Skeletal muscle satellite cell (primary cell): ENCODE data around the gene PRKAG2. TPM values are rescaled to one million over a fixed set of nuclear protein-coding genes. Genes with fewer than 3 reads are reported as not detected.

ENCODE experiments used
- H3K27me3 ChIP-seq: 2 replicates; pipeline ENCODE4 v1.7.0; 2013; ENCODE audit warnings: low read length; ENCODE audit not compliant: control insufficient read depth, insufficient read depth
- H3K36me3 ChIP-seq: 2 replicates; pipeline ENCODE4 v1.7.0; 2013; ENCODE audit warnings: mild to moderate bottlenecking, control low read depth, low read length; ENCODE audit not compliant: insufficient read depth
- H3K4me1 ChIP-seq: 2 replicates; pipeline ENCODE4 v1.7.0; 2013; ENCODE audit warnings: low read length; ENCODE audit not compliant: control insufficient read depth, insufficient read depth
- H3K4me2 ChIP-seq: 2 replicates; pipeline ENCODE4 v1.7.0; 2013; ENCODE audit warnings: mild to moderate bottlenecking, low read length
- H3K4me3 ChIP-seq: 2 replicates; pipeline ENCODE4 v1.7.0; 2013; ENCODE audit warnings: low read length
- H3K9ac ChIP-seq: 2 replicates; pipeline ENCODE4 v1.7.0; 2013; ENCODE audit warnings: mild to moderate bottlenecking, low read depth, low read length, moderate library complexity
- H3K9me3 ChIP-seq: replicated peaks from 2 replicates; pipeline ENCODE4 v1.7.0; 2013; ENCODE audit warnings: mild to moderate bottlenecking, control low read depth, low read length
- small RNA-seq: library from RNA; depleted of rRNA; stranded (forward); fragments of <200 nt; gene quantifications from one replicate; pipeline ENCODE3, GENCODE V24; 2012

PRKAG2 gene

GRCh38 chr7:151509670-151510333 lies 367.1 kb downstream of the PRKAG2 start:
- H3K4me1 ChIP-seq: peaks cover 12% of the 10 kb centered on the region
- H3K9me3 ChIP-seq: no peaks in the 10 kb centered on the region
- no peak overlapping the region for H3K4me2 ChIP-seq
- H3K36me3 ChIP-seq: no peaks in the 10 kb centered on the region
- H3K27me3 ChIP-seq: no peaks in the 10 kb centered on the region
- no peak overlapping the region for H3K4me3 ChIP-seq
- H3K9ac ChIP-seq: no peak overlapping the region

GRCh38 chr7:151508991-151509390 lies 367.9 kb downstream of the PRKAG2 start:
- H3K9me3 ChIP-seq: no peaks in the 10 kb centered on the region
- no peak overlapping the region for H3K4me3 ChIP-seq
- H3K9ac ChIP-seq: no peak overlapping the region
- peaks cover 19% of the 10 kb centered on the region for H3K4me1 ChIP-seq
- H3K36me3 ChIP-seq: no peaks in the 10 kb centered on the region
- no peaks in the 10 kb centered on the region for H3K27me3 ChIP-seq
- H3K4me2 ChIP-seq: no peak overlapping the region

- H3K9ac ChIP-seq: no peak overlapping the region
- no peak overlapping the region for H3K4me3 ChIP-seq
- H3K36me3 ChIP-seq: no peaks in the 10 kb centered on the region
- H3K9me3 ChIP-seq: no peaks in the 10 kb centered on the region
- no peaks in the 10 kb centered on the region for H3K27me3 ChIP-seq
- no peak overlapping the region for H3K4me2 ChIP-seq
- H3K4me1 ChIP-seq: peaks cover 28% of the 10 kb centered on the region
Measured at GRCh38 chr7:151507806-151508205, 369.1 kb downstream of the PRKAG2 start.

GRCh38 chr7:151506901-151507382 lies 370.0 kb downstream of the PRKAG2 start:
- no peak overlapping the region for H3K4me2 ChIP-seq
- H3K9me3 ChIP-seq: no peaks in the 10 kb centered on the region
- H3K4me3 ChIP-seq: no peak overlapping the region
- no peaks in the 10 kb centered on the region for H3K36me3 ChIP-seq
- H3K9ac ChIP-seq: no peak overlapping the region
- peaks cover 28% of the 10 kb centered on the region for H3K4me1 ChIP-seq
- H3K27me3 ChIP-seq: no peaks in the 10 kb centered on the region

Small RNA genes lying within 50 kb of the gene (small RNA-seq; reads per million reads assigned to genes)
- gene RF00019 (not detected), gene RNU6-604P (not detected)
